H1 (cell line): Measurements from ENCODE around the gene MYO15B. TPM values are rescaled to one million over a fixed set of nuclear protein-coding genes. Genes with fewer than 3 reads are reported as not detected.

Experiments used
- CTCF ChIA-PET: fragments of 300-600 bp; sonication (Branson Sonifier 250); formaldehyde crosslinking; loops from one replicate; lab custom pipeline; 2021; ENCODE audit not compliant: partially characterized antibody; lab: Charles Lee
- POLR2A ChIA-PET: fragments of 300-600 bp; sonication (Branson Sonifier 250); formaldehyde crosslinking; loops from one replicate; lab custom pipeline; 2021; ENCODE audit warnings: inconsistent platforms; ENCODE audit not compliant: partially characterized antibody; lab: Charles Lee
- DNase-seq, 2 experiments: peaks; one replicate each; pipeline versions ENCODE4 v3.0.0 to v3.0.0-alpha.2; 2010 to 2022; ENCODE audit warnings: low spot score in 2 of 2, low read depth in 1 of 2, mixed read lengths in 1 of 2
- FAIRE-seq: peaks from 2 replicates; lab custom pipeline; 2011; peaks lifted over from hg19 to GRCh38; lab: Jason Lieb, UNC
- H2AFZ ChIP-seq: 2 replicates; pipeline ENCODE4 v1.8.1; 2012; ENCODE audit warnings: low read length, inconsistent platforms
- H2AK5ac ChIP-seq: 2 replicates; pipeline ENCODE4 v1.6.1; 2013; ENCODE audit warnings: low read depth, low read length
- H2BK120ac ChIP-seq: replicated peaks from 2 replicates; pipeline ENCODE3; 2013; ENCODE audit warnings: low read depth, low read length, inconsistent platforms
- H2BK12ac ChIP-seq: 2 replicates; pipeline ENCODE4 v1.6.1; 2013; ENCODE audit warnings: low read depth, low read length
- H2BK15ac ChIP-seq: 2 replicates; pipeline ENCODE4 v1.6.1; 2013; ENCODE audit warnings: low read length
- H2BK20ac ChIP-seq: 2 replicates; pipeline ENCODE4 v1.6.1; 2013; ENCODE audit warnings: low read length
- H2BK5ac ChIP-seq: 2 replicates; pipeline ENCODE4 v1.6.1; 2013; ENCODE audit warnings: low read depth, low read length
- H3K14ac ChIP-seq: 2 replicates; pipeline ENCODE4 v1.6.1; 2013; ENCODE audit warnings: inconsistent platforms; ENCODE audit not compliant: insufficient read length
- H3K18ac ChIP-seq: 2 replicates; pipeline ENCODE4 v1.6.1; 2013; ENCODE audit warnings: low read length; ENCODE audit errors: extremely low read depth
- H3K23ac ChIP-seq: 2 replicates; pipeline ENCODE4 v1.6.1; 2013; ENCODE audit warnings: inconsistent platforms; ENCODE audit not compliant: insufficient read length
- H3K23me2 ChIP-seq: 2 replicates; pipeline ENCODE4 v1.6.1; 2013; ENCODE audit warnings: low read depth, low read length
- H3K27ac ChIP-seq: 2 replicates; pipeline ENCODE4 v1.6.1; 2011; ENCODE audit warnings: low read depth, low read length, inconsistent platforms
- H3K27me3 ChIP-seq, 4 experiments: replicated peaks in 1 of 4; 1 replicate in 1 of 4; 2 replicates in 3 of 4; pipeline versions ENCODE4 v1.6.1 to v1.8.1; 2011 to 2013; ENCODE audit warnings: low read length in 3 of 4, mild to moderate bottlenecking in 3 of 4, inconsistent platforms in 2 of 4, mixed read lengths in 2 of 4, moderate library complexity in 1 of 4; ENCODE audit not compliant: control insufficient read depth in 3 of 4, insufficient read depth in 3 of 4; ENCODE audit errors: extremely low read depth in 1 of 4
- H3K36me3 ChIP-seq, 4 experiments: 2 replicates each; pipeline versions ENCODE4 v1.6.1 to v1.8.1; 2011 to 2013; ENCODE audit warnings: mild to moderate bottlenecking in 4 of 4, low read length in 3 of 4, moderate library complexity in 2 of 4, control low read depth in 1 of 4, inconsistent platforms in 1 of 4; ENCODE audit not compliant: insufficient read depth in 4 of 4, control insufficient read depth in 2 of 4
- H3K4ac ChIP-seq: replicated peaks from 2 replicates; pipeline ENCODE3; 2013; ENCODE audit warnings: low read length, low read depth, mixed read lengths, inconsistent platforms; ENCODE audit not compliant: insufficient read length
- H3K4me1 ChIP-seq, 4 experiments: replicated peaks in 1 of 4; 1 replicate in 1 of 4; 2 replicates in 3 of 4; pipeline versions ENCODE4 v1.6.1 to v1.8.1; 2011 to 2013; ENCODE audit warnings: low read length in 3 of 4, inconsistent platforms in 2 of 4, mixed read lengths in 1 of 4; ENCODE audit not compliant: insufficient read depth in 4 of 4, control insufficient read depth in 3 of 4
- H3K4me2 ChIP-seq, 2 experiments: 2 replicates each; pipeline versions ENCODE4 v1.6.1 to v1.8.1; 2011 to 2013; ENCODE audit warnings: low read depth in 2 of 2, low read length in 2 of 2, control low read depth in 1 of 2, inconsistent platforms in 1 of 2, mild to moderate bottlenecking in 1 of 2; ENCODE audit not compliant: insufficient read depth in 1 of 2
- H3K4me3 ChIP-seq, 4 experiments: fragments of 200-600, 300-600 bp in 1 of 4; sonication (generic), shearing (Covaris generic), sonication (Bioruptor Twin) in 1 of 4; 2 replicates each; pipeline versions ENCODE4 v1.5.1 to v1.8.1; 2011 to 2016; ENCODE audit warnings: low read length in 4 of 4, low read depth in 3 of 4, control low read depth in 2 of 4, inconsistent platforms in 2 of 4, mild to moderate bottlenecking in 2 of 4, mixed read lengths in 1 of 4, moderate library complexity in 1 of 4; ENCODE audit not compliant: insufficient read depth in 2 of 4; ENCODE audit errors: extremely low read depth in 1 of 4
- H3K56ac ChIP-seq: replicated peaks from 2 replicates; pipeline ENCODE3; 2013; ENCODE audit warnings: low read depth, mild to moderate bottlenecking, mixed read lengths, low read length, inconsistent platforms; ENCODE audit not compliant: insufficient read length
- H3K79me1 ChIP-seq: 2 replicates; pipeline ENCODE4 v1.6.1; 2013; ENCODE audit warnings: low read depth, low read length, control low read depth
- H3K79me2 ChIP-seq, 2 experiments: 2 replicates each; pipeline versions ENCODE4 v1.6.1 to v1.8.1; 2012 to 2013; ENCODE audit warnings: low read length in 2 of 2, mild to moderate bottlenecking in 2 of 2, inconsistent platforms in 1 of 2; ENCODE audit not compliant: insufficient read depth in 2 of 2, control insufficient read depth in 1 of 2
- H3K9ac ChIP-seq, 4 experiments: replicated peaks in 1 of 4; 1 replicate in 1 of 4; 2 replicates in 3 of 4; pipeline versions ENCODE4 v1.6.1 to v1.8.1; 2011 to 2013; ENCODE audit warnings: low read depth in 3 of 4, low read length in 3 of 4, control low read depth in 2 of 4, mild to moderate bottlenecking in 2 of 4, moderate library complexity in 2 of 4, inconsistent platforms in 1 of 4; ENCODE audit errors: extremely low read depth in 1 of 4
- H3K9me3 ChIP-seq, 2 experiments: 2 replicates each; pipeline versions ENCODE4 v1.6.1 to v1.8.1; 2012 to 2013; ENCODE audit warnings: mild to moderate bottlenecking in 2 of 2, moderate library complexity in 2 of 2, control low read depth in 1 of 2, inconsistent platforms in 1 of 2, low read depth in 1 of 2, low read length in 1 of 2, mixed read lengths in 1 of 2; ENCODE audit not compliant: insufficient read depth in 2 of 2
- H4K20me1 ChIP-seq, 2 experiments: replicated peaks in 1 of 2; 2 replicates each; pipeline versions ENCODE3 to v1.8.1; 2011 to 2013; ENCODE audit warnings: inconsistent platforms in 2 of 2, low read length in 2 of 2, mild to moderate bottlenecking in 1 of 2; ENCODE audit not compliant: insufficient read depth in 2 of 2, control insufficient read depth in 1 of 2
- H4K5ac ChIP-seq: 2 replicates; pipeline ENCODE4 v1.6.1; 2013; ENCODE audit warnings: low read length, low read depth, mixed read lengths, inconsistent platforms; ENCODE audit not compliant: insufficient read length
- H4K8ac ChIP-seq: 2 replicates; pipeline ENCODE4 v1.8.0; 2013; ENCODE audit warnings: mild to moderate bottlenecking, moderate library complexity, low read length, inconsistent platforms; ENCODE audit not compliant: insufficient read depth; ENCODE audit errors: extremely low read depth
- H4K91ac ChIP-seq: replicated peaks from 2 replicates; pipeline ENCODE3; 2013; ENCODE audit warnings: low read length, mixed read lengths, inconsistent platforms; ENCODE audit not compliant: insufficient read length
- RXRA ChIP-seq: IDR thresholded peaks from 2 replicates; pipeline ENCODE4 v1.6.1; 2011; ENCODE audit warnings: low read depth, mild to moderate bottlenecking, low read length, moderate library complexity; ENCODE audit not compliant: insufficient read depth
- WGBS, 2 experiments: shearing (Covaris generic) in 1 of 2; methylation state at CpG; one replicate each; pipeline versions ENCODE4 v1.1.6 to v1.1.7; 2013 to 2015; ENCODE audit warnings: low lambda C conversion rate in 2 of 2, mixed read lengths in 2 of 2, inconsistent platforms in 1 of 2, low coverage in 1 of 2, missing lambda C conversion rate in 1 of 2; ENCODE audit not compliant: insufficient replicate concordance in 2 of 2, insufficient coverage in 1 of 2, insufficient read length in 1 of 2; ENCODE audit errors: extremely low coverage in 1 of 2, missing lambda C conversion rate in 1 of 2; 5-methylcytosine and 5-hydroxymethylcytosine counted together
- polyA plus RNA-seq, 7 experiments: library from polyadenylated mRNA; depleted of rRNA in 3 of 7; stranded (reverse) in 5 of 7; unstranded in 2 of 7; fragments of >200 nt in 5 of 7; fragments of 200-250 nt in 2 of 7; gene quantifications; 1 replicate in 5 of 7; 2 replicates in 1 of 7; 4 replicates in 1 of 7; pipeline versions ENCODE4 v1.2.1 to v1.2.3, GENCODE V29; 2011 to 2013; ENCODE audit warnings: missing spikeins in 2 of 7, mixed read lengths in 2 of 7
- total RNA-seq: library from RNA; stranded (reverse); fragmentation: NEBNext Ultra II Directional; extraction: Animal tissue kit (Norgen Biotek cat#: 25700); gene quantifications from 2 replicates; pipeline ENCODE4 v1.2.1, GENCODE V29; 2021

MYO15B gene
- total and polyA plus RNA-seq, 2 of the 8 experiments (the other 6 are each of a cell fraction or from before 2014, with no cell fraction given), result 7.1 to 11.2 TPM

DNA sequence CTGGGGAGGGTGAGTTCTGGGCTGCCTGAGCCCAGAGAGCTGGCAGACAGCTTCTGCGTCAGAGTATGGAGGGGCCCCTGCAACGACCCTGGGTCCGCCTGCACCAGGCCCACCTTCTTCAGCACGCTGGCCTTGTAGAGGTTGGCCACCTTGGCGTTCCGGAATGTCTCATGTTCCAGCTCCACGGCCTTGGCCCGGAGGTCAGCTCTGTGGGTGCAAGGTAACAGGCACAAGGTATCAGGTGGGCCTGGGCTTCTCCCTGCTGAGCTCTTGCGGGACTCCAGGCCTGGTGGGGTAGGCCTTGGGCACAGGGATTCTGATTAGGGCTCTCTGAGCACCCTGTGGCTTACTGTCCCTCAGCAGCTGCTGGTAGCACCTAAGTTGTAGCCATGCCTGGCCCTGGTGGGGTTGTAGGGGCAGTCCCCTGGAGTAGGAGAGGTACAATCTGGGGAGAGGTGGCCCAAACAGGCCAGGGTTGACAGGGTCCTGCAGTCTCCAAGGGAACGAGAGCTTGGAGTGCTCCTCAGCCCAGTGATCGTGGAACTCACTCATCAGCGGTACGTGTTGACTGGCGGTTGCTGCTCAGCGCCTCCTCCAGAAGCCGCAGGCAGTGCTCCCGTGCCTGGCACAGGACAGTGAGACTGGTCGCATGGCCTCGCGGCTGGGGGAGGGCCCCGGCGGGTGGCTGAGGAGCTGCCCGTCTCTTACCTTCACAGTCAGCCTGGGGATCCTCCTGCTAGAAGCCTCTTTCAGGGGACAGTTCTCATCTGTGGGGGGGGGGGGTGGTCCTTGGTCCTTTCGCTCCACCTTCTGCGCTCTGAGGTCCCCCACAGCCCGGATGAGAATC lies 42.7 kb downstream of the MYO15B start:
- Histone ChIP-seq H4K8ac (no peak overlapping the region; the same call in 1 of the 2 replicates), H4K5ac (no peak overlapping the region), H3K14ac (no peak overlapping the region), H3K4me2 (no peak overlapping the region), H3K9me3 (no peaks in the 10 kb centered on the region), H3K9ac (no peak overlapping the region), H2BK15ac (no peak overlapping the region), H3K23me2 (no peaks in the 10 kb centered on the region), H2BK120ac (no peak overlapping the region), H4K91ac (no peak overlapping the region), H3K36me3 (peaks cover 0 to 3% (median under 1%) of the 10 kb centered on the region in 4 experiments; a peak in 1 of 8 replicates), H3K4me1 (peaks cover 0 to 16% (median 11%) of the 10 kb centered on the region in 4 experiments; a peak in 5 of 7 replicates), H3K4me3 (no peak overlapping the region), H3K23ac (no peak overlapping the region), H3K18ac (no peak overlapping the region), H2AFZ (no peak overlapping the region), H3K27ac (no peak overlapping the region; the same call in 1 of the 2 replicates), H2BK12ac (no peak overlapping the region), H2AK5ac (no peak overlapping the region), H4K20me1 (peaks cover 5 to 16% of the 10 kb centered on the region in 2 experiments), H3K79me1 (no peaks in the 10 kb centered on the region), H3K79me2 (no peaks in the 10 kb centered on the region), H3K56ac (no peak overlapping the region), H3K4ac (no peak overlapping the region), H2BK5ac (no peak overlapping the region), H3K27me3 (no peaks in the 10 kb centered on the region), H2BK20ac (no peak overlapping the region)
- CTCF ChIA-PET, result interaction anchor here (0.6 to 59.2 kb wide), 12 partner anchors 12 to 516 kb away, joined by 3 to 2200 read pairs (median 4); partner anchors contain the start of genes RECQL5, SAP30BP and SMIM5
- FAIRE-seq (no peak), DNase-seq (no peak)
- 90% methylated on average over 24 of the region's 26 CpGs; no CpG with 5 or more reads in 1 of the 2 experiments for WGBS, 2 experiments
- POLR2A ChIA-PET, result interaction anchor here (0.6 to 1.4 kb wide), 6 partner anchors 10 to 150 kb away, joined by 3 to 5 read pairs (median 4); partner anchors contain the start of gene RECQL5
- no peak for TF ChIP-seq RXRA
